HepG2 (cell line): Measurements from ENCODE around the gene ZNF512B.

Experiments
- HMG20A ChIP-seq: IDR thresholded peaks from 2 replicates; pipeline ENCODE4 v1.6.1; 2016; ENCODE audit warnings: borderline replicate concordance
- SKI ChIP-seq: fragments of 450-650 bp; IDR thresholded peaks from one replicate; pipeline ENCODE4 v1.6.1; 2018; ENCODE audit warnings: mild to moderate bottlenecking; ENCODE audit not compliant: partially characterized antibody

DNA sequence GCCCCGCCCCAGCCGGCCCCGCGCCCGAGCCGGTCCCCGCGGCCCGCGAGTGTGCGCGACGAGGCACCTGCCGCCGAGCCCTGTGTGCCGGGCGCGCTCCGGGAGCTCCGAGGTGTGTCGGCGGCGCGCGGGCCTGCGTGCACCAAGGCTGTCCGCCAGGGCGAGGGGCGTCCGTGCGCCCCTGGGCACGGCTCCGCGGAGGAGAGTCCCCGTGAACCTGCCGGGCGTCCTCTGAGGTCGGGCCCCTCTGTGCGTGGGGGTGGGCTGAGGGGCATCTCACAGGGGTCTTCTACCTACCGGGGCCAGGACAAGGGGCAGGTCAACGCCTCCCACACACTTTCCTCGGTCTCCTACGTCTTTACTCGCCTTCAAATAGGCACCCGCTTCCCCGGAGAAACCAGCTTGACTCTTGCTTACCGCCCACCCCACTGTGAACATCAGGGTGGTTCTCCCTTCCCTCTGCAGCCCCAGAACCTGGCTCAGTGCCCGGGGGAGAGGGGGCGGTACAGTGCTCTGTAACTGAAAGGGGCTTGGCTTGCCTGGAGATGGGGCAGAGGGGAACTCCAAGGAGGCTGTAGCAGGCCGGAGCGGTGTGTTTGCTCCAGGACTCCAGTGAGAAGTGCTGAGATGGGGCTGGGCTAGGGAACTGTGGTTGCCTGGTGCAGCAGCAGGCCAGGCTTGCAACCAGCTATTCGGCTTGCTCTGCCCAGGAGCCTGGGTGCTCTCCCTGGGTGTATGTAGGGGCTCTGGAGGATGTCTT is 10.0 kb upstream of the ZNF512B start, which contains the start of gene SAMD10:
- TF ChIP-seq SKI (no peak), HMG20A (CRISPR knock-in tag) (no peak)
